ENCODE measurements around the gene WWC2.

GRCh38 chr4:183318656-183319055 lies 219.6 kb downstream of the WWC2 start:
- TF ChIP-seq POLR2A (IDR thresholded peaks at IDR 0.05) (no peak), CTCF (IDR thresholded peaks at IDR 0.05) (no peak)

Data from uterus (tissue), 2 donors.